IMR-90 (cell line): Measurements from ENCODE around the gene KCNQ1.

Source experiments
- CEBPB ChIP-seq: IDR thresholded peaks from 2 replicates; pipeline ENCODE4 v1.6.1; 2012; ENCODE audit warnings: low read depth, low read length, improper control_type of control experiment
- MAZ ChIP-seq: IDR thresholded peaks from 2 replicates; pipeline ENCODE4 v1.6.1; 2012; ENCODE audit warnings: low read depth, mild to moderate bottlenecking, low read length, improper control_type of control experiment, moderate library complexity, borderline replicate concordance
- MXI1 ChIP-seq: IDR thresholded peaks from 2 replicates; pipeline ENCODE4 v1.6.1; 2012; ENCODE audit warnings: low read depth, mild to moderate bottlenecking, low read length, moderate library complexity, borderline replicate concordance
- POLR2A ChIP-seq: IDR thresholded peaks from 2 replicates; pipeline ENCODE4 v1.6.1; 2012; ENCODE audit warnings: mild to moderate bottlenecking, low read depth, low read length
- RAD21 ChIP-seq: IDR thresholded peaks from 2 replicates; pipeline ENCODE4 v1.6.1; 2012; ENCODE audit warnings: low read length, improper control_type of control experiment
- RFX5 ChIP-seq: IDR thresholded peaks from 2 replicates; pipeline ENCODE4 v1.8.0; 2012; ENCODE audit warnings: low read depth, mild to moderate bottlenecking, low read length, moderate library complexity
- TF ChIP-seq, protein P1 (sequence below): fragments of 150-350 bp; IDR thresholded peaks from 2 replicates; pipeline ENCODE4 v1.6.1; 2017; ENCODE audit warnings: mild to moderate bottlenecking, antibody characterized with exemption, low read length, low read depth
- TF ChIP-seq, protein P2 (sequence below): conservative IDR thresholded peaks from 2 replicates; pipeline ENCODE4 v1.5.1; 2012; ENCODE audit warnings: mild to moderate bottlenecking, low read depth, low read length, improper control_type of control experiment

- TF ChIP-seq POLR2A (no peak), MXI1 (no peak), RAD21 (no peak), CEBPB (no peak), MAZ (no peak), RFX5 (no peak)
- TF ChIP-seq, protein P1, sequence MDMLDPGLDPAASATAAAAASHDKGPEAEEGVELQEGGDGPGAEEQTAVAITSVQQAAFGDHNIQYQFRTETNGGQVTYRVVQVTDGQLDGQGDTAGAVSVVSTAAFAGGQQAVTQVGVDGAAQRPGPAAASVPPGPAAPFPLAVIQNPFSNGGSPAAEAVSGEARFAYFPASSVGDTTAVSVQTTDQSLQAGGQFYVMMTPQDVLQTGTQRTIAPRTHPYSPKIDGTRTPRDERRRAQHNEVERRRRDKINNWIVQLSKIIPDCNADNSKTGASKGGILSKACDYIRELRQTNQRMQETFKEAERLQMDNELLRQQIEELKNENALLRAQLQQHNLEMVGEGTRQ = no peak
- TF ChIP-seq, protein P2, sequence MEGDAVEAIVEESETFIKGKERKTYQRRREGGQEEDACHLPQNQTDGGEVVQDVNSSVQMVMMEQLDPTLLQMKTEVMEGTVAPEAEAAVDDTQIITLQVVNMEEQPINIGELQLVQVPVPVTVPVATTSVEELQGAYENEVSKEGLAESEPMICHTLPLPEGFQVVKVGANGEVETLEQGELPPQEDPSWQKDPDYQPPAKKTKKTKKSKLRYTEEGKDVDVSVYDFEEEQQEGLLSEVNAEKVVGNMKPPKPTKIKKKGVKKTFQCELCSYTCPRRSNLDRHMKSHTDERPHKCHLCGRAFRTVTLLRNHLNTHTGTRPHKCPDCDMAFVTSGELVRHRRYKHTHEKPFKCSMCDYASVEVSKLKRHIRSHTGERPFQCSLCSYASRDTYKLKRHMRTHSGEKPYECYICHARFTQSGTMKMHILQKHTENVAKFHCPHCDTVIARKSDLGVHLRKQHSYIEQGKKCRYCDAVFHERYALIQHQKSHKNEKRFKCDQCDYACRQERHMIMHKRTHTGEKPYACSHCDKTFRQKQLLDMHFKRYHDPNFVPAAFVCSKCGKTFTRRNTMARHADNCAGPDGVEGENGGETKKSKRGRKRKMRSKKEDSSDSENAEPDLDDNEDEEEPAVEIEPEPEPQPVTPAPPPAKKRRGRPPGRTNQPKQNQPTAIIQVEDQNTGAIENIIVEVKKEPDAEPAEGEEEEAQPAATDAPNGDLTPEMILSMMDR = no peak
Observed at GRCh38 chr11:2644844-2645778, 200.3 kb downstream of the KCNQ1 start.
